OCI-LY1 (cell line): ENCODE data around the gene SLCO4A1.

Experiments
- CTCF ChIP-seq: fragments of 200-600 bp; sonication (generic), shearing (Covaris generic); IDR thresholded peaks from 2 replicates; pipeline ENCODE4 v1.5.1; 2017; ENCODE audit warnings: mild to moderate bottlenecking, antibody characterized with exemption, low read length, moderate library complexity, mixed read lengths
- EZH2 ChIP-seq: fragments of 200-600 bp; sonication (generic), shearing (Covaris generic); IDR thresholded peaks from 2 replicates; pipeline ENCODE4 v1.8.0; 2017; ENCODE audit warnings: borderline replicate concordance, mixed run types, mild to moderate bottlenecking, antibody characterized with exemption, low read length, moderate library complexity, mixed read lengths

- TF ChIP-seq EZH2 (no peak), CTCF (no peak)
These were observed 76.2 kb downstream of the SLCO4A1 start for GRCh38 chr20:62718546-62718945.
